Stomach (tissue), 4 donors: Measurements from ENCODE around the gene PPARGC1A.

ENCODE experiments used
- CTCF ChIP-seq, 7 experiments: fragments of 450-650 bp in 4 of 7; fragments of 200-600 bp in 3 of 7; sonication (generic) in 3 of 7; IDR thresholded peaks; one replicate each; pipeline ENCODE4 v1.5.1; 2016 to 2019; ENCODE audit warnings: antibody characterized with exemption in 7 of 7, control low read depth in 2 of 7, mild to moderate bottlenecking in 1 of 7
- POLR2AphosphoS5 ChIP-seq, 3 donors: sonication (generic); formaldehyde crosslinking; IDR thresholded peaks; one replicate each; pipeline ENCODE4 v1.6.1; 2016; ENCODE audit warnings: antibody characterized with exemption in 3 of 3

- no peak for TF ChIP-seq CTCF (IDR thresholded peaks at IDR 0.05)
- no peak for TF ChIP-seq POLR2AphosphoS5 (IDR thresholded peaks at IDR 0.05)
These were observed 14.5 kb downstream of the PPARGC1A start for GRCh38 chr4:23875317-23875716.
